B cell (primary cell): Measurements from ENCODE around the gene VPS33B. TPM values are rescaled to one million over a fixed set of nuclear protein-coding genes. Genes with fewer than 3 reads are reported as not detected.

Source experiments
- ATAC-seq: fragments of 200-7000 bp; cut with Tn5 transposase; one replicate; pipeline ENCODE4 v1.10.0; 2021; ENCODE audit warnings: low read depth, mild to moderate bottlenecking, moderate number of reproducible peaks, moderate library complexity
- CTCF ChIA-PET: fragments of 350-600 bp; sonication (Branson Sonifier 250); formaldehyde crosslinking; loops from one replicate; lab custom pipeline; 2021; ENCODE audit warnings: antibody characterized with exemption, inconsistent platforms; lab: Charles Lee
- POLR2A ChIA-PET: fragments of 350-600 bp; sonication (Branson Sonifier 250); formaldehyde crosslinking; loops from one replicate; lab custom pipeline; 2021; ENCODE audit warnings: antibody characterized with exemption; lab: Charles Lee
- DNase-seq: peaks from one replicate; pipeline ENCODE4 v3.0.0; 2013
- H2AFZ ChIP-seq: 2 replicates; pipeline ENCODE4 v1.6.1; 2012; ENCODE audit warnings: mild to moderate bottlenecking, low read depth, low read length; ENCODE audit not compliant: insufficient read depth, poor library complexity, severe bottlenecking
- H3K27ac ChIP-seq, 2 donors: 1 replicate in 1 of 2; 2 replicates in 1 of 2; pipeline ENCODE4 v1.5.1; 2012 to 2013; ENCODE audit warnings: low read length in 2 of 2, mild to moderate bottlenecking in 2 of 2, moderate library complexity in 1 of 2
- H3K27me3 ChIP-seq, 4 experiments: fragments of 200-600 bp in 1 of 4; sonication (generic) in 1 of 4; replicated peaks in 1 of 4; 1 replicate in 2 of 4; 2 replicates in 2 of 4; pipeline versions ENCODE4 v1.6.1 to v1.7.0; 2013 to 2016; ENCODE audit warnings: low read length in 3 of 4, mild to moderate bottlenecking in 2 of 4, mixed read lengths in 1 of 4, moderate library complexity in 1 of 4; ENCODE audit not compliant: insufficient read depth in 4 of 4, control insufficient read depth in 3 of 4; ENCODE audit errors: control extremely low read depth in 1 of 4
- H3K36me3 ChIP-seq, 2 experiments: replicated peaks in 1 of 2; 1 replicate in 1 of 2; 2 replicates in 1 of 2; pipeline versions ENCODE4 v1.6.1 to v1.7.1; 2013; ENCODE audit warnings: low read length in 1 of 2; ENCODE audit not compliant: insufficient read depth in 2 of 2, control insufficient read depth in 1 of 2; ENCODE audit errors: control extremely low read depth in 1 of 2, extremely low read depth in 1 of 2
- H3K4me1 ChIP-seq, 2 donors: fragments of 200-600 bp in 1 of 2; sonication (generic) in 1 of 2; 1 replicate in 1 of 2; 2 replicates in 1 of 2; pipeline versions ENCODE4 v1.5.1 to v1.6.1; 2013 to 2017; ENCODE audit warnings: low read length in 2 of 2; ENCODE audit not compliant: control insufficient read depth in 2 of 2, insufficient read depth in 2 of 2
- H3K4me2 ChIP-seq: replicated peaks from 2 replicates; pipeline ENCODE3; 2012; ENCODE audit warnings: mild to moderate bottlenecking, low read depth, low read length; ENCODE audit not compliant: poor library complexity, severe bottlenecking
- H3K4me3 ChIP-seq, 5 experiments: fragments of 200-600 bp in 1 of 5; sonication (generic) in 1 of 5; 1 replicate in 3 of 5; 2 replicates in 2 of 5; pipeline versions ENCODE4 v1.5.1 to v1.7.0; 2011 to 2016; ENCODE audit warnings: low read length in 4 of 5, mild to moderate bottlenecking in 4 of 5, low read depth in 2 of 5, control low read depth in 1 of 5, moderate library complexity in 1 of 5; ENCODE audit not compliant: insufficient read depth in 1 of 5; ENCODE audit errors: control extremely low read depth in 1 of 5, extremely low read depth in 1 of 5
- H3K79me2 ChIP-seq: fragments of 200-600 bp; sonication (generic); one replicate; pipeline ENCODE4 v1.6.0; 2016; ENCODE audit warnings: low read length; ENCODE audit not compliant: control insufficient read depth, insufficient read depth
- H3K9ac ChIP-seq: fragments of 200-600 bp; sonication (generic); 2 replicates; pipeline ENCODE4 v1.6.1; 2017; ENCODE audit warnings: mild to moderate bottlenecking, low read length, moderate library complexity
- H3K9me3 ChIP-seq, 3 donors: one replicate each; pipeline versions ENCODE4 v1.6.1 to v1.7.1; 2013; ENCODE audit warnings: low read length in 2 of 3; ENCODE audit not compliant: control insufficient read depth in 2 of 3, insufficient read depth in 1 of 3; ENCODE audit errors: control extremely low read depth in 1 of 3
- H4K20me1 ChIP-seq: 2 replicates; pipeline ENCODE4 v1.6.0; 2012; ENCODE audit warnings: mild to moderate bottlenecking, low read length; ENCODE audit not compliant: insufficient read depth, control insufficient read depth, poor library complexity, severe bottlenecking
- H3K27ac Mint-ChIP-seq: one replicate; pipeline ENCODE4 v1.8.0; 2021; ENCODE audit warnings: mixed read lengths
- H3K27me3 Mint-ChIP-seq: one replicate; pipeline ENCODE4 v1.8.0; 2021; ENCODE audit warnings: mixed read lengths
- H3K4me1 Mint-ChIP-seq: one replicate; pipeline ENCODE4 v1.8.0; 2021; ENCODE audit warnings: mixed read lengths
- H3K4me3 Mint-ChIP-seq: one replicate; pipeline ENCODE4 v1.8.0; 2021; ENCODE audit warnings: mixed read lengths
- H3K9me3 Mint-ChIP-seq: one replicate; pipeline ENCODE4 v1.8.0; 2022; ENCODE audit warnings: mixed read lengths; ENCODE audit not compliant: insufficient read depth
- CTCF ChIP-seq: fragments of 200-600 bp; IDR thresholded peaks from one replicate; pipeline ENCODE4 v1.8.0; 2022; ENCODE audit warnings: antibody characterized with exemption, mild to moderate bottlenecking
- EZH2 ChIP-seq: IDR thresholded peaks from 2 replicates; pipeline ENCODE4 v1.6.1; 2012; ENCODE audit warnings: borderline replicate concordance, low read depth, mild to moderate bottlenecking, moderate library complexity, low read length; ENCODE audit not compliant: insufficient read depth, poor library complexity, severe bottlenecking
- WGBS: methylation state at CpG from one replicate; pipeline ENCODE4 v1.1.5; 2013; ENCODE audit warnings: missing lambda C conversion rate; ENCODE audit not compliant: insufficient coverage; 5-methylcytosine and 5-hydroxymethylcytosine counted together
- intact Hi-C: fragments of 100-400 bp; cut with micrococcal nuclease; formaldehyde crosslinking; loops from one replicate; pipeline ENCODE4 v1.10.0; 2022
- polyA plus RNA-seq: library from polyadenylated mRNA; depleted of rRNA; stranded (reverse); fragments of >200 nt; gene quantifications from 2 replicates; pipeline ENCODE4 v1.2.3, GENCODE V29; 2012
- total RNA-seq, 2 donors: library from RNA; stranded (reverse); fragments of 120-200 nt in 1 of 2; gene quantifications; 1 replicate in 1 of 2; 2 replicates in 1 of 2; pipeline versions ENCODE4 v1.2.3 to v1.2.4, GENCODE V29; 2013 to 2022

The VPS33B gene
- total and polyA plus RNA-seq, 2 donors (not counting 1 experiment from before 2014, with no cell fraction given): 17.4 to 30.0 TPM

GRCh38 chr15:91054816-91055215, 32.4 kb upstream of the VPS33B start:
- Histone ChIP-seq H3K9ac (no peak overlapping the region), H3K4me1 (peaks cover 6% of the 10 kb centered on the region in 2 donors), H3K9me3 (no peaks in the 10 kb centered on the region), H3K4me2 (no peak overlapping the region), H3K27me3 (peaks cover 0 to 27% (median 19%) of the 10 kb centered on the region in 4 experiments), H3K79me2 (no peaks in the 10 kb centered on the region), H3K36me3 (no peaks in the 10 kb centered on the region), H3K27ac (no peak overlapping the region), H3K4me3 (no peak overlapping the region), H4K20me1 (no peaks in the 10 kb centered on the region), H2AFZ (no peak overlapping the region)
- ATAC-seq (no peak), DNase-seq (no peak)
- ChIA-PET POLR2A (no interaction called here), CTCF (interaction anchor here (2.2 to 2.7 kb wide), 2 partner anchors 98 to 218 kb away, joined by 6 to 34 read pairs; no protein-coding TSS in a partner anchor)
- no CpG with 5 or more reads among the region's 2 CpGs for WGBS
- no peaks in the 10 kb centered on the region for H3K9me3 Mint-ChIP-seq
- H3K27ac Mint-ChIP-seq: no peak overlapping the region
- no peak for TF ChIP-seq EZH2
- TF ChIP-seq CTCF: no peak
- intact Hi-C loops: loop anchor here (5.0 kb wide), 1 partner anchor 167 kb away; no protein-coding TSS in a partner anchor
- no peak overlapping the region for H3K4me3 Mint-ChIP-seq
- H3K27me3 Mint-ChIP-seq: peaks cover 71% of the 10 kb centered on the region
- no peaks in the 10 kb centered on the region for H3K4me1 Mint-ChIP-seq

DNA sequence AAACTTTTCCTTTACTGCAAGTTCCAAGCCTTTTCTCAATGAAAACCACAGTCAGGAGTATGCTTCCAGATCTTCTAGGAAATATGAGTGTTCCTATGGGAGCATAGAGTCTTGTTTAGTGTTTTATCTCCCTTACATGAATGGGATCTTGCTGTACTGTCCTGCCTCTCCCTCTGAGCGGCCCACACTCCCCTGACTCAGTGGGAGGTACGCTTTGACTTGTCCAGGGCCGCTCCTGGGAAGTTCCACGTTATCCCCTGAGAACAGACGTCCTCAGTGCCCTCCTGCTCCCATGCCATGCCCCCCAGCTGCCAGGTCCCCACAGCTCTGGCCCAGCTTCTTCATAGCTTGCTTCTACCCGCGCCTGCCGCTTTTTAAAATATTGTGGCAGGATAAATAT, 28.9 kb upstream of the VPS33B start:
- DNase-seq (no peak), ATAC-seq (no peak)
- Mint-ChIP-seq H3K9me3 (no peaks in the 10 kb centered on the region), H3K4me1 (peaks cover 13% of the 10 kb centered on the region), H3K4me3 (no peak overlapping the region), H3K27ac (no peak overlapping the region), H3K27me3 (peaks cover 45% of the 10 kb centered on the region)
- ChIA-PET POLR2A (no interaction called here), CTCF (interaction anchor here (0.6 kb wide), 1 partner anchor 220 kb away, joined by 3 read pairs; no protein-coding TSS in a partner anchor)
- Histone ChIP-seq H3K9me3 (no peaks in the 10 kb centered on the region), H3K36me3 (no peaks in the 10 kb centered on the region), H3K4me3 (no peak overlapping the region), H3K4me2 (no peak overlapping the region), H3K4me1 (peaks cover 15 to 18% of the 10 kb centered on the region in 2 donors), H2AFZ (no peak overlapping the region), H3K79me2 (no peaks in the 10 kb centered on the region), H3K27me3 (peaks cover 0 to 17% (median 11%) of the 10 kb centered on the region in 4 experiments), H3K27ac (no peak overlapping the region), H3K9ac (no peak overlapping the region), H4K20me1 (no peaks in the 10 kb centered on the region)
- intact Hi-C loops: no loop called here
- TF ChIP-seq CTCF (no peak), EZH2 (no peak)
- 83% methylated on average over 2 of the region's 8 CpGs for WGBS
